ENCODE data around the gene ATP9B. TPM values are rescaled to one million over a fixed set of nuclear protein-coding genes. Genes with fewer than 3 reads are reported as not detected.

Gene ATP9B
- total RNA-seq, 1 experiment from 2014 or later, result 17.8 TPM

DNA sequence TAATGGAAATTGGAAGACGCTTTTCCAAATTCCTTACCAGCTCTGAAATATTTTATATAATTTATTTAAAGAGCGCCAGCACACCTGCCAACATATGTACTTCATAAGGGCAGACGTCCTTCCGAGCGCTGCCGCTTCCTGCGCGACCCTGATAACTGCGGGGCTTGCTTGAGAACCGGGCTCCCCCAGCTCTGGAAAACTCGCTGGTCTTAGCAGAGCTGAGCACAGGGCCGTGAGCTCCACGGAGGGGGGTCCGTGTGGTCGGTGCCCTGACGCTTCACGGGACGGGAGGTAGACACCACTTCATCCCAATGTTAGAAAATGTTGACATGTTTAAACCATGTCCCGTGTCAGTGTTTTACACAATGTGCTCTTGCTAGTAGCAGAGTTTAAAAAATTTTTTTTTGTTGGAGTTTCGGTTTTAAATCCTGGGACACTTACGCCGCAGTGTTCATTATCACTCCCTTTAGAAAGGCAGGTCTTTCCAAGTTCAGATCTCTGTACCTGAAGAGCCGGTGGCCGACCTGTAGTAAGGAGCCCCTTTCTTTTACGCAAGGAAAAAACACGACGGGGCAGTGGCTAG lies 328.1 kb downstream of the ATP9B start (continued):
- TF ChIP-seq CTCF (IDR thresholded peaks at IDR 0.05 in 2 of 3, conservative IDR thresholded peaks at IDR 0.05 in 1 of 3; ENCODE audit: borderline replicate concordance in 1 of 3, insufficient read depth in 1 of 3, low read depth in 2 of 3, low read length in 2 of 3), result no peak
- TF ChIP-seq RAD21 (IDR thresholded peaks at IDR 0.05; ENCODE audit: low read depth), result no peak
- no peak for TF ChIP-seq POLR2A (IDR thresholded peaks at IDR 0.05; ENCODE audit: borderline replicate concordance, extremely low read depth, insufficient read depth, insufficient read length)
- TF ChIP-seq, protein P1, sequence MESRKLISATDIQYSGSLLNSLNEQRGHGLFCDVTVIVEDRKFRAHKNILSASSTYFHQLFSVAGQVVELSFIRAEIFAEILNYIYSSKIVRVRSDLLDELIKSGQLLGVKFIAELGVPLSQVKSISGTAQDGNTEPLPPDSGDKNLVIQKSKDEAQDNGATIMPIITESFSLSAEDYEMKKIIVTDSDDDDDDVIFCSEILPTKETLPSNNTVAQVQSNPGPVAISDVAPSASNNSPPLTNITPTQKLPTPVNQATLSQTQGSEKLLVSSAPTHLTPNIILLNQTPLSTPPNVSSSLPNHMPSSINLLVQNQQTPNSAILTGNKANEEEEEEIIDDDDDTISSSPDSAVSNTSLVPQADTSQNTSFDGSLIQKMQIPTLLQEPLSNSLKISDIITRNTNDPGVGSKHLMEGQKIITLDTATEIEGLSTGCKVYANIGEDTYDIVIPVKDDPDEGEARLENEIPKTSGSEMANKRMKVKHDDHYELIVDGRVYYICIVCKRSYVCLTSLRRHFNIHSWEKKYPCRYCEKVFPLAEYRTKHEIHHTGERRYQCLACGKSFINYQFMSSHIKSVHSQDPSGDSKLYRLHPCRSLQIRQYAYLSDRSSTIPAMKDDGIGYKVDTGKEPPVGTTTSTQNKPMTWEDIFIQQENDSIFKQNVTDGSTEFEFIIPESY (IDR thresholded peaks at IDR 0.05; ENCODE audit: extremely low read depth, insufficient replicate concordance, low read length), result no peak
- TF ChIP-seq SRF (IDR thresholded peaks at IDR 0.05; ENCODE audit: low read depth), result no peak

DNA sequence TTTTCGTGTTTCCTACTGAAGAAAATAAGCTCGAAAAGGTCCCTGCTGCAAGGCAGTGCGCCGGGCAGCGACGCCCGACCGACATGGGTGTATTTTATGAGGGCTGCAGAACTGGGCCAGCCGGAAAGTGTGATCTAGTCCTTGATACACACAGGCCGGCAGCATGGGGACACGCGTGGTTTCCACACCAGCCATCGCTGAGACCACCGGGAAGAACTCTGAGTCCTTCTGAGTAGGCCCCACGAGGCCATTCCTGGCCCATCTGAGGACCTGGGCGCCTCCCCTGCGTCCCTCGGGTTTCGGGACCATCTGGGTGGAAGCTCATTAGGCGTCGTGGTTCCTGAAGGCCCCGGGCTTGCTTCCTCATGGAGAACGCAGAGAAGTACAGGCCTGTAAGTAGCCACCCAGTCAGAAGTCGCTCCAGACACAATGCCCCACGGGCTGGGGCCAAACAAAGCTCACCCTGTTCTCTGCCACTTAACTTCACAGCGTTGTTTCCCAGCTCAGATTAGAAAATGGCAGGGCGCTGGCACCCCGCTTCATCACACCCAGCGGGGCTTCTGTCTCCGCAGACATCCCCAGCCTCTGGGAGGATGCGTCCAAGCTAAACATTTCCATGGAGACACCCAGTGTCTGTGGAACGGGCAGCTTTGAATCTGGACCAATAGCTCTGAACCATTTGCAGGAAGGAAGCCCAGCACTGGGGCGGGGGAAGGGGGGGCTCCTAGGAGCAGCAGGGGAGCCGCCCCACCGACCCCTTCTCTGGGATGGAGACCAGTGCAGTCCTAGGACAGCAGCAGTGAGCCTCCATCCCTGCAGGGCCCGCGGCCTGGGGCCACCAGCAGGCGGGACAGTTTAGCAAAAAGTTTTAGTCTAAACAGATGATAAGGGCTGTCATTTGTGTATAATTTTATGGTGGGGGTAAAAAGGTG lies 328.9 kb downstream of the ATP9B start:
- Histone ChIP-seq H3K79me2 (ENCODE audit: insufficient read depth, low read length) (peaks cover 10% of the 10 kb centered on the region; the same call in 1 of the 2 replicates), H3K9ac (ENCODE audit: low read length) (no peak overlapping the region), H4K20me1 (ENCODE audit: insufficient read depth) (no peaks in the 10 kb centered on the region), H3K27me3 (ENCODE audit: insufficient read depth, low read length) (no peaks in the 10 kb centered on the region), H3K9me2 (ENCODE audit: insufficient read depth) (no peaks in the 10 kb centered on the region), H3K9me3 (ENCODE audit: control insufficient read depth in 1 of 2, insufficient read depth in 1 of 2, low read depth in 1 of 2, low read length in 2 of 2) (no peaks in the 10 kb centered on the region), H2AFZ (ENCODE audit: low read depth, low read length, poor library complexity, severe bottlenecking) (no peak overlapping the region), H3K4me2 (ENCODE audit: low read length) (no peak overlapping the region), H3K27ac (ENCODE audit: low read depth, low read length) (no peak overlapping the region), H3K36me3 (ENCODE audit: control insufficient read depth in 1 of 2, insufficient read depth in 2 of 2, low read length in 2 of 2) (no peaks in the 10 kb centered on the region), H3K4me1 (ENCODE audit: control insufficient read depth in 1 of 2, insufficient read depth in 2 of 2, low read length in 2 of 2) (peaks cover 12 to 33% of the 10 kb centered on the region in 2 experiments; a peak in 3 of 4 replicates), H3K4me3 (replicated peaks in 1 of 2; ENCODE audit: low read depth in 1 of 2, low read length in 2 of 2) (no peak overlapping the region)
- no TSS peak for BruUV-seq (replicated peaks)
- intact Hi-C loops (cut with micrococcal nuclease), result no loop called here
- ChIA-PET POLR2A (no interaction called here), CTCF (no interaction called here), RAD21 (ENCODE audit: low non-redundant PET in 1 of 2, low total read pairs in 2 of 2, uncharacterized antibody in 2 of 2, unreplicated experiment in 2 of 2) (no interaction called here)
- no peak for DNase-seq (ENCODE audit: low read depth, low spot score)
- no peak for ATAC-seq
- TF ChIP-seq SP1 (IDR thresholded peaks at IDR 0.05; ENCODE audit: low read depth) (no peak), POLR2A (IDR thresholded peaks at IDR 0.05; ENCODE audit: borderline replicate concordance, extremely low read depth, insufficient read depth, insufficient read length) (no peak), SIN3A (IDR thresholded peaks at IDR 0.05; ENCODE audit: low read depth) (no peak), JUND (IDR thresholded peaks at IDR 0.05) (no peak), RAD21 (IDR thresholded peaks at IDR 0.05; ENCODE audit: low read depth) (no peak), EZH2 (IDR thresholded peaks at IDR 0.05) (no peak), CTCF (IDR thresholded peaks at IDR 0.05 in 2 of 3, conservative IDR thresholded peaks at IDR 0.05 in 1 of 3; ENCODE audit: borderline replicate concordance in 1 of 3, insufficient read depth in 1 of 3, low read depth in 2 of 3, low read length in 2 of 3) (no peak), EZH2phosphoT487 (IDR thresholded peaks at IDR 0.05; ENCODE audit: borderline replicate concordance) (no peak), SRF (IDR thresholded peaks at IDR 0.05; ENCODE audit: low read depth) (no peak)
- TF ChIP-seq, protein P2, sequence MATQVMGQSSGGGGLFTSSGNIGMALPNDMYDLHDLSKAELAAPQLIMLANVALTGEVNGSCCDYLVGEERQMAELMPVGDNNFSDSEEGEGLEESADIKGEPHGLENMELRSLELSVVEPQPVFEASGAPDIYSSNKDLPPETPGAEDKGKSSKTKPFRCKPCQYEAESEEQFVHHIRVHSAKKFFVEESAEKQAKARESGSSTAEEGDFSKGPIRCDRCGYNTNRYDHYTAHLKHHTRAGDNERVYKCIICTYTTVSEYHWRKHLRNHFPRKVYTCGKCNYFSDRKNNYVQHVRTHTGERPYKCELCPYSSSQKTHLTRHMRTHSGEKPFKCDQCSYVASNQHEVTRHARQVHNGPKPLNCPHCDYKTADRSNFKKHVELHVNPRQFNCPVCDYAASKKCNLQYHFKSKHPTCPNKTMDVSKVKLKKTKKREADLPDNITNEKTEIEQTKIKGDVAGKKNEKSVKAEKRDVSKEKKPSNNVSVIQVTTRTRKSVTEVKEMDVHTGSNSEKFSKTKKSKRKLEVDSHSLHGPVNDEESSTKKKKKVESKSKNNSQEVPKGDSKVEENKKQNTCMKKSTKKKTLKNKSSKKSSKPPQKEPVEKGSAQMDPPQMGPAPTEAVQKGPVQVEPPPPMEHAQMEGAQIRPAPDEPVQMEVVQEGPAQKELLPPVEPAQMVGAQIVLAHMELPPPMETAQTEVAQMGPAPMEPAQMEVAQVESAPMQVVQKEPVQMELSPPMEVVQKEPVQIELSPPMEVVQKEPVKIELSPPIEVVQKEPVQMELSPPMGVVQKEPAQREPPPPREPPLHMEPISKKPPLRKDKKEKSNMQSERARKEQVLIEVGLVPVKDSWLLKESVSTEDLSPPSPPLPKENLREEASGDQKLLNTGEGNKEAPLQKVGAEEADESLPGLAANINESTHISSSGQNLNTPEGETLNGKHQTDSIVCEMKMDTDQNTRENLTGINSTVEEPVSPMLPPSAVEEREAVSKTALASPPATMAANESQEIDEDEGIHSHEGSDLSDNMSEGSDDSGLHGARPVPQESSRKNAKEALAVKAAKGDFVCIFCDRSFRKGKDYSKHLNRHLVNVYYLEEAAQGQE (IDR thresholded peaks at IDR 0.05; ENCODE audit: low read depth), result no peak

All from HCT116 (cell line).